HG03175 (cell line): ENCODE data around the gene FMN1.

Experiments
- ATAC-seq: cut with Tn5 transposase; IDR thresholded peaks from one replicate; pipeline ENCODE4 v1.9.1; 2021; ENCODE audit warnings: mild to moderate bottlenecking, moderate library complexity; ENCODE audit not compliant: unreplicated experiment

Gene FMN1

DNA sequence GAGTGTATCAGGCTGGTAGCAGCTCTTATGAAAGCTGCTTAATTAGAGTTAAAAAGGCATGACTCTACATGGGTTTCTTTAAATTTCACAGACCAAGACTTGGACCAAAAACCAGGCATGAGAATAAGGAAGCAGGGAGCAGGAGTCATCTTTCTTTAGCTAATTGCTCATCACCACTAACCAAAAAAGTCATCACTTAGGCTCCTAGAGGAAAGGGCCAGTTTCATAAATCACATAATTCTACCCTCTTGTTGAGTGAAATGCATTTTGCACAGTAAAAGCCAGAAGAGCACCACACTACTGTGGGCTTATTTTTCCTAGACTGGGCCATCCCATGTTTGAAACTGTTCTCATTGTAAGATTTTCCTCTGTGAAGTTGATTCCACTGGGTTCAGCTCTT, 301.1 kb downstream of the FMN1 start:
- ATAC-seq = no peak

DNA sequence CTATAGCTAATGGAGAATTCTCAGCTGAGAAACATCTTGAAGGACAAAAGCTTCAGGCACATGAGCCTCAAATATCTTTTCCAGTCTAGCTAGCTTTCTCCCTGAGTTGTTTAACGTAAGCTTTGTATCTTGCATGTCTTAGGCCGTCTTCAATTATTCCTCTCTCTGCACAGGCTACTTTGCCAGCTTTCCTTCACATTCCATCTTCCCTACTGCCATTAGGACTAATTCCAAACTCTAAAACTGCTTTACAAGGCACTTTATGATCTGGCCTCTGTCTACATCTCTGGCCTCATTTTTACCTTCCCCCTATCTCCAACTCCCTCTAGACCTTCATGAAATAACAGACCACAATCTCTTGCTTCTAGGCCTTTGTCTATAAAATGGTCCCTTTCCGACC, 305.3 kb downstream of the FMN1 start:
- no peak for ATAC-seq

DNA sequence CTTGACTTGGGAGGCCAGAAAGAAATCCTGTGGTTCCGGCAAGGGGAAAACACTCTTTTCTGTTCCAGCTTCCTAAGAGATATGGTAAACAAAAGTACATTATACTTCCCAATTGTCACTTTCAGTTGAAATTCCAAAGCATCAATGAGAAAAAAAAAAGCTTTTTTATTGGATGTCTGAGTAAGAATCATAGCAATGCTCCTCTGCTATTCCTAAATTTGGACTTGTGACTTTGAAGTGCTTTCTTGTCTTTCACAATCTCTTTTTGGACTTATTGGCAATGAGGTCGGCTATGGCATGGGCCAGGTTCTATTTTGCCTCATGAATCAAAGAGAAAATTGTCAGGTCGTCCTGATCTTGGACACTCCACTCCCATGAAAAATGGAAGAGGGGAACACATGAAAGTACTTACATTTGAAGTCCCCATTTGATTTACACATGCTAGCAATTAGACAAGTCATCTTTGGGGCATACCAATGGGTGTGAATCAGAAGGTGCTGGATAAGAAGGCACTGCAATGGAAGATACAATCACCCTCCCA, 306.2 kb downstream of the FMN1 start:
- no peak for ATAC-seq

DNA sequence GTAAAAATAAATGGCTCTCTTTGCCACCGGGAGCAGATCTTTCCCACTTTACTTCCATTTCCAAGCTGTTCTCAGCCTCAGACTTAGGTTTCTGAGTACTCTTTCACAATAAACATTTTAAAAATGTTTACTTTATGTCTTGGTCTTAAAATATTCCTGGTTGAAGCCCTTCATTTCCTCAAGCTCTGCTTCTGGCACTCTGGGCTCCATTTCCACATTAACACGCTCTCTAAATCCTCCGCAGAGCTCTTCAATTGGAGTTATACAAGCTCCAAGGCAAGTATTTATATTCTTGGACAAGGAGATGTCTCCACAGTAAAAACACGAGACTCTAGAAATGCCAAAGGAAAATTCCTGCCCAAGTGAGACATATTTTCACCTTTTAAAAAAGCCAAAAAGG, 307.4 kb downstream of the FMN1 start:
- ATAC-seq = no peak

DNA sequence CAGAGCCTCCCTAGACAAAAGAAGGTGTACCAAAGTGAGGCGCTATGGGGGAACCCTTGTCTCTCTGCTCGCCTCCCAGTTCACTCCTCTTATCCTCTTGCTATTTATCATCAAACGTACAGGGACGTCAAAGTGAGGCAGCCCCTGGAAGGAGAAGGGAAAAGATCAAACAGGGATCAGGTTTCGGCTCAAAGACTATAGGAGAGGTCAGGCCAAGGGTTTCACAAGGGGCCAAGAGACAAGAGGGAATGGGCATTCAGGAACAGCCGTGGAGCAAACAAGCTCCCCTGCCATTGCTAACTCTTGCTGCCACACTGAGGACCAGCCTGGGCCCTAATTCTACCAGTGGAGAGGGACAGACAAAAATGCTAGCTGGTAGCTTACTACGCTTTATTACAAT, 308.1 kb downstream of the FMN1 start:
- no peak for ATAC-seq

DNA sequence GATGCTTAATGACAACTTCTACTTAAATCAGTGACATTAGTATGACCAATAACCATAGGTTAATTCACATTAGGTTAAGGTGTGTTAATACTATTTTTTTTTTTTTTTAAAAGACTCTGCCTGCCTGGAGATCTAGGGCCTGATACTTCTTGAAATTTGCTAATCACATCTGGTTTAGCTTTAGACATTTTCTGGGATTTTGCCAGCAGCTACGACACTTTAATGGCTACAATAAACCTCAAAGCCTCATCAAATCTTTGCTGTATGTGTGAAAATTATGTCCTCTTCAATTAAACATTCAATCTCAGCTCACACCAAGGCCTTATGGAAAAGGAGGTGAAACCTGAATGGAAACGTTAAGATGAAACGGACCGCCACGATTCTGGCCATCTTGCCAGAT, 308.8 kb downstream of the FMN1 start:
- no peak for ATAC-seq

DNA sequence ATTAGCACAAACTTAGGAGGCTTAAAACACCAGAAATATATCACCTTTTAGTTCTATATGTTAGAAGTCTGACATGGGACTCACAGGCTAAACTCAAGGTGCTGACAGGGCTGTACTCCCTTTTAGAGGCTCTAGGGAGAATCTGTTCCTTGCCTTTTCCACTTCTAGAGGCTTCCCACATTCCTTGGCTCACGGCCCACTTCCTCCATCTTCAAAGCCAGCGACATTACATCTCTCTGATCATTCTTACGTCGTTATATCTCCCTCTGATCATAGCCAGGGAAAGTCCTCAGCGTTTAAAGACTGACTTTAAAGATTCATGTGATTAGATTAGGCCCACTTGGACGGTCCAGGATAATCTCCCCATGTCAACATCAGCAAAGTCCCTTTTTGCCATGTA, 310.4 kb downstream of the FMN1 start:
- no peak for ATAC-seq

DNA sequence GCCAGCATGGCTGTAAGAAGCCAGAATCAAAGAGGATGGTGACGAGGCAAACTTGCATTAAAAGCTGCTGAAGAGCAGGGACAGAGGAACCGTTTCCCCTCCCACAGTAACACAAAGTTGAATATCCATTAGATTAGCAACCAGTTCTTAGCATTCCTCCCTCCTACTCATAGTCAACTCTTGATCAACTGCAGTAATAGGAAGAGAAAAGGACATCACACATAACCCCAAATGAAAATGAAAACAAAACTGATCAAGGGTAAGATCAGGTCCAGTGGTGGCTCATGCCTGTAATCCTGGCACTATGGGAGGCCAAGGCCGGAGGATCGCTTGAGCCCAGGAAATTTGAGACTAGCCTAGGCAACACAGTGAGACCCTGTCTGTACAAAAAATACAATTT, 311.6 kb downstream of the FMN1 start:
- ATAC-seq = no peak

DNA sequence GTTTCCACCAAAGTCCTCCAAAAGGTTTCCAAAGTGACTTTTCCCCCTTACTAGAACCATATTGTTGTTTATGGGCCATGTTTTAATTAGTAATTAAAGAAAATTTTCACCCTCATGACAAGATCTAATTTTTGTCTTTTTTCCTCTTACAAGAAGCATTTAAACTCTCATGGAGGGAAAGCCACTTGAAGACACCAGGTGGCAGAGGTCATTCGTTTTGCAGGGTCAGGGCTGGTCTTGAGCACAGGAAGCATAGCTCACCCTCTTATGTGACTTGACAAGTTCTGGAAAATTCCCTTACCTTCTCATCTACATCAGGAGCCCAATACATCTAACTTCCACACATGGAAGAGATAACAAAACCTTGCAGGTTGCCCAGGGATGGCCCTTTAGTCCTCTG, 313.0 kb downstream of the FMN1 start:
- ATAC-seq = no peak

DNA sequence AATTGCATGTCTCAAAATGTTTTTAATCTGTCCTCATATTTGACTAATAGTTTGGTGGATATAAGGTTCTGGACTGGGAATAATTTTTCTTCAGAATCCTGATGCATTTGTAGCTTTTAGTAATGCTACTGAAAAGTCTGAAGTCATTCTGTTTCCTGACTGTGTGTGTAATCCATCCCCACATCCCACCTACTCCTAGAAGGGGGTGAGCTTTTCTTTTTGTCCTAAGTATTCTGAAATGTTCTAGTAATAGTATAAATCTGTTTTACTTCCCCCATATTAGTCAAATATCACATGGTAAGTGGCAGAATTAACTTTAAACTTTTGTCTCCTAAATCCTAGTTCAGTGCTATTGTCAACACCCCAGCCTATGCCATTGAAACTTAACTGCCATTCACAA, 313.9 kb downstream of the FMN1 start:
- ATAC-seq = no peak

DNA sequence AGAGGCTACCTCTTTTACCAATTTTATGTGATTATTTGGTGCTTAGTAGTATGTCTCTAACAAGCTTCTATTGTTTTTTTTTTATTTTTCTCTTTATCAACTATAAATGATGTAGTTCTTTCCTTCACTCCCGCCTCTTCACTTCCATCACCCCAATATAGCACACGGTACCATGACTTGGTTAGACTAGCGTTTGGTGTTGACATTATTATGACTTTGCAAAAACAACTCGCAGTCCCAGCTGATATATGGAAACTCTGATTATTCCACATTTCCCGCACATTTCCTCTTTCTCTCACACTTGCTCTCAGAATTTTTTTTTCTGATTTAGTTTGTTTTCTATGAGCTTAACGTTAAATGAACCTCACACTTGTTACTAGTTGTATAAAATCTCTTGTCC, 314.5 kb downstream of the FMN1 start:
- ATAC-seq = no peak

DNA sequence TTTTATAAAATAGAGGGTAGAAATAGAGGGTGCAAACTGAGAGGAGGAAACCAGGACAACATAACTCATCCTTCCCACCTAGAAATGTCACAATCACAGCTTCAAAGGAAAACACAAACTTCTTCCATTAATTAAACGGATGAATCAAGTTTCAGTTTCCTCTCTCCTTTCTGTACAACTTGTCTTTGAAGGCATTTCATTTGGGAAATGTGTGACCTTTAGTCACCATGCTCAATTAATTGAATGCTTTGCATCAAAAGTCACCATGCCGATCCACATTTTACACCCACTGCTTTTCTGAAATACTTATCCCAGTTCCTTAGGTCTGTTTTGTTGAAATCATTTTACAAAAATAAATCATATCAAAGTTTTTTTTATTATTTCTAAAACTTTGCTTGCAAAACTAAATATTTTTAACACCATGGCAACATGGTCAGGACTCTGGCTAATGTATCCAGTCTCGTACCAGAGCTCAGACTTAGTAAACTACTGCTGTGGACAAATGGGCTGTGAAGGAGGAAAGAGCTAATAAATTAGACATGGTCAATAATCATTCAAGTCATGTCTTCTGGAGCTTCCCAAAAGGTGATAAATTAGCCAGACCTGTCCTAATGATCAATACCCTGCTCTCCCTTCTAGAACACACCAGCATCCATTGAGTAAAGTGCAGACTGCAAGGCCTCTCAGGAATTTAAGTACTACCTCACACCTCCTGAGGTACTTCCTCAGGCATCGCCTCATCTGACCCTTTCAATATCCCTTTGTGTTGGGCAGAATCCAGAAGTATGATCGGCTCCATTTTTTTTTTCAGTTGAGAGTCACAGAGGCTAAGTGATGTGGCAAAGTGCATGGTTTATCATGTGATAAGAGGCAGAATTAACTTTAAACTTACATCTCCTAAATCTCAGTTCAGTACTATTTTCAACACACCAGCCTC, 315.4 kb downstream of the FMN1 start:
- no peak for ATAC-seq

DNA sequence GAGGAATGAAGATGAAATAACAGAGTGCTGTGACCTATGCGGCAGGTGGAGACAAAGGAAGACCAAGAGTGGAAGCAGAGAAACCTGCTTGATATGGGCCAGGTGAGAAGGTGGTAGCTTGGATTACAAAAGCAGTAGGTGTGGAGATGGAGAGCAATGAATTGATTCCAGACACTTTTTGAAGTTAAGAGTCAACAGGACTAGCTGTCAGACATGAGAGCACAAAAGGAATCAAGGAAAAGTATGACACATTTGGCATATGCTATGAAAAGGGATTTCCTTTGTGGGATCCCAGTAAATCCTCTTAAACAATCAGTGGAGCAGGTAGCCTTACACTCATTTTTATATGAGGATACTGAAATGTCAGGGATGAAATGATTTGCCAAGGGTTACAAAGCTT, 316.2 kb downstream of the FMN1 start:
- no peak for ATAC-seq

DNA sequence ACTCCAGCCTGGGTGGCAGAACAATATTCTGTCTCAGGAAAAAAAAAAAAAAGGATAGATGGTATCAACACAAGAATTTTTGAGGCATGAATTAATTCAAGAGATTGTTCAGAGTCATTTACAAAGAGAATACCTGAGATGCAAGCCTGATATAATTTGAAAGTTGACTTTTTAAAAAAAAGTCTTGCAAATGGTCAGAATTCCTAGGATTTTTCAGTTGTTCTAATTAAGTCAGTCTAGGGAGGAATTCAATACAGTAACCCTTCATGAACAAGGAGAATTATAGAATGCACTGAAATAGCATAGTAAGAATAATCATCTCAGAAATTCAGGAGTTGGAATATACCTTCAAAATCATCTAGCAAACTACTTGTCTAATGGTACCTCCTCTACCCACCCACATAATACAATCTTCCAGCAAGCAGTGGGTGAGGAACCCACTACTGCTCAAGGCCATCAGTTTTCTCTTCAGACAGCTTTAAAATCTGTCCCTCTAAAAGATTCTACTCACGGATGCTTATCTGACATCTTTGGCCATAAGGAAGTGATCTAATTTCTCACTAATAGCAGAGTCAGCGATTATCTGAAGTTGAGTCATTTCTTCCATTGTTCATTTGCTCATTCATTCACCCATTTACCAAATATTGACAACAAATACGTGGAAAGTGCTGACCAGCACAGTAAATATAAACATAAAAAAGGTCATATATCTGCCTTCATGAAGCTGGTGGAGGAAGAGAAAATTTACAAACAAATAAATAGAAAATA, 317.1 kb downstream of the FMN1 start:
- no peak for ATAC-seq

DNA sequence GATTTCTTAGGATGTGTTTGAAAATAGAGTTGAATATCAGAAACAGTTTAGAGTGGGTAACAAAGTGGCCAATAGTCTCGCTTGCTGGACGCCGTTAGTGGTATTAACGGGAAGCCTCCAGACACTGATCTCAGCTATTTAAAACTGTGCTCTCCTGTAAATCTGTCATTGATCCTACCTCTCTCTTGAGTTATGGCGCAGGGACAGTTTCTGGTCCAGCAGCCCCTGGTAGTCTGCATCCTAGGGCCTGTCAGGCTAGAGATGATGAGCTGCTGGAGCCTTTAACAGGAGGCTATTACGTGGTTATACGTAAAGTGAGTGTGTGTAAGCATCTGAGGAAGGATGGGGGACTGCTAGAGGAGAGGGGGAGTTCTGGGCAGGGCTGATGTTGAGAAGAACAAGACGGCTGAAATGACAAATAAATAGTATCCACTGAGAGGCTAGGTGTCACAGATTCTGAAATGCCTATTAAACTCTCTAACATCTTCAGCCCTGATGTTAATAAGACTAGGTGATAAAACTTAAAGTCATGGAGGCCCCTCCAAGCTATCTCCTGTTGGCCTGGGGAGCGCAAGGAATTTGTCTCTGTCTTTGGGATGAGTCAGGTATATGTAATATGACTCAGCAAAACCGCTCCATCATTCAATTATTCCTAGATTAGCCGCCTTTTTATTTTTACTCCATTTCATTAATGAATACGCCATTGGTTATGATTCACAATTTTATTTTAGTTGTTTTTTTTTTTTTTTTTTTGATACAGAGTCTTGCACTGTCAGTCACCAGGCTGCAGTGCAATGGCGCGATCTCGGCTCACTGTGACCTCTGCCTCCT, 321.0 kb downstream of the FMN1 start:
- ATAC-seq = no peak

DNA sequence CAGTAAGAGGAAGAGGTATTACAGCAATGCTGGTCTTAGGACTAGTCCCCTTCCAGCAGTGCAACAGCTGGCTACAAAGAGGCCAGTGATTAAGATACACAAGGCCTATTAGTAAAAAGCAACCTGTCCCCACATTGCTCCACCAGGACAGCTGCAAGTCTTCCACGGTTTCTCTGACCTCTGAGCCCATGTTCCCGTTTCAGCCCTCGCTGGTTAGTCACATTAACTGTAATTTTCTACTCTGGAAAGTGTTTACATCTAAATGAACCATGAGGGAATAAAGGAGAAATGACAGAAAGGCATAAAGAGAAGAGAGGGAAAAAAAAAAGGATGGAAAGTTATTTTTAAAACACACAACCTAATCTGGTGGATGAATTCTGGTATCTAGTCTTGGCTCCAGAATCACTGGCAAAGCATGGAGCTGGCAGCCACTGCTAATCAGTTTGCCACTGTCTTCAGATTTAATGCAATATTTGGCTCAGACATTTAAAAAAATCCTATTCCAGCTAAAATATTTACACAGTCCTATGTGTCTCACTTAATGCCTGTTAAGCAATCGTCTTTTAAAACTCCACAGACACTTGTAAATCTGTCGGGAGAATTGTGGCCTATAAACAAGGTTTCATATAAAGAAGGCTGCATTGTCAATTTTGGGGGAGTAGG, 321.8 kb downstream of the FMN1 start:
- no peak for ATAC-seq

DNA sequence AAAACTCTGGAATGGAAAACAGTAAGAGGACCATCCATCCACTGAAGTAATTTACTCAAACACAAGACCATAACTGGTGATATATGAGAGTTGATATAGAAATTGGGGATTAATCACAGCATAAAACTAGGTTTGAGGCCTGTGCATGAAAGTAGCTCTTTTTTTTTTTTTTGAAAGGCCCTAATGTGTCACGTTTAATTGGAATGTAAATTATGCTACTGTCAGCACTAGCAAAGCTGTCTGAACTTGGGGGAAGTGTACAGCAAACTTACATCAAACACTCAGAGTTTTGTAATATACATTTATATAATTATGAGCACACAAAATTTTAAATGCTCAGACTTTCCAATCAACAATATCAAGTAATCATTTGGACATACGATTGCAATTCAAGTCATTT, 322.6 kb downstream of the FMN1 start:
- no peak for ATAC-seq

DNA sequence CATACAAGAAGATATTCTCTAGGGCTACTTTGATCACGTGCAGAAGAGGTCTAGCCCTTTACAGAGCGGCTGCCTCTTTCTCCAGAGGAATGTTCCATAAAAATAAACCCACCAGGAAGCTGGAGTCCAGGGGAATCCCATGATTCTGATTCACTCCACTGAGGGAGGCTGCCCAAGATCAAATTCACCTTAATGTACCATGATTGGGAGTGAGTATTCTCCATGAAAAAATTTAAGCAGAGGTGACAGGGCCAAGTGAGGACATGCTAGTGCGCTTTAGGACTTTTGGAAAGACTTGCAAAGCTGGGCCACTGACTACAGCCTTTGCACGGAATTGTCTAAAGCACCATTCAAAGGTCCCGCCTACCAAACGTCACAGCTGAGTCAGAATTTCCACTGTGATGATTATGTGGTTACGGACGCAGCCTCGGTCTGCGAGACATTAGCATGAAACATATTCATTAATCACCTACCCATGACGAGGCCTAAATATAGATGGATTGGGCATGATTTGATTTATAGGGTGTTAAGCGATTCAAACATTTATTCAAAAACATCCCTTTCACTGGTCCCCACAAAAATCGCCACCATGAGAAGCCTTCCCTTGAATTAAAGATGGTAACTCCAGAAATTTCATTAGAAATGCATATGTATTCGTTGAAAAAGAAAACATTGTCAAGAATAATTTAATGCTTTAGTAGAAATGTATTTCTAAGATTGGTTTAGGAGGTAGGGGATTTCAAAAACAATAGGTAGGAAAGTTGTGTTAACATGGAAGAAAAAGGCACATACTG, 324.1 kb downstream of the FMN1 start:
- ATAC-seq = peak; percentile 90

DNA sequence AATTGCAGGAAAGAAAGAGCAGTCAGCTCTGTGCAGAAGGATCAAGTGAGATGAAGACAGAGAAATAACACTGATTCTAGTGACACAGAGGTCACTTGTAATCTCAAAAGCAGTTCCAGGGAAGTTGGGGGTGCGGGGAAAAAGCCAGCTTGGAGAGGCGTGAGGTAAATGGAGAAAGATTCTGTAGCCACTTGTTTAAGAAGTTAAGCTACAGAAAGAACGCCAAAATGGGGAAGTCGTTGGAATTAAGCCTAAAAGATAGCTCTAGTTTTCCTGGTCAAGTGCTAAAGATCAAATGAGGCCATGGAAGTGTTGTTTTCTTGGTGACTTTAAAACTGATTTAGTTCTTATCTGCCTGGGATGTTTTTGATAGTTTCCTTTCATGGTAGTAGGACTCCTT, 324.7 kb downstream of the FMN1 start:
- ATAC-seq = no peak

DNA sequence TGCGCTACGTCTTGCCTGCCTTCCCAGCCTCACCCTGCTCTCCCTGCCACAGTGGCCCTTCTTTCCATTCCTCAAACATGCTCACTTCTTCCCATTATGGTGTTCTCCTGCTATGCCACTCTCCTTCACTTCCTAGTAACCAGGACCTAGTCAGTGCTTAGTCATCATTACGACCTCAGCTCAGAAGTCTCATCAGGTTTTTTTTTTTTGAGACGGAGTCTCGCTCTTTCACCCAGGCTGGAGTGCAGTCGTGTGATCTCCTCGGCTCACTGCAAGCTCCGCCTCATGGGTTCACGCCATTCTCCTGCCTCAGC, 327.2 kb downstream of the FMN1 start:
- ATAC-seq = no peak
